NCI-H128 (cell line): ENCODE results near the gene JCAD.
"Not testable (repeated sequence)": the region's sequence is repeated elsewhere in the genome, so short reads cannot be mapped to it uniquely, and the experiment has no call there.

ENCODE experiments used
- DNase-seq: peaks from one replicate; lab custom pipeline; 2025; ENCODE audit not compliant: unreplicated experiment; lab: John Stamatoyannopoulos, UW

The JCAD gene

GRCh38 chr10:29998142-29998808, 61.1 kb downstream of the JCAD start:
- peak; percentile 41 for DNase-seq

DNA sequence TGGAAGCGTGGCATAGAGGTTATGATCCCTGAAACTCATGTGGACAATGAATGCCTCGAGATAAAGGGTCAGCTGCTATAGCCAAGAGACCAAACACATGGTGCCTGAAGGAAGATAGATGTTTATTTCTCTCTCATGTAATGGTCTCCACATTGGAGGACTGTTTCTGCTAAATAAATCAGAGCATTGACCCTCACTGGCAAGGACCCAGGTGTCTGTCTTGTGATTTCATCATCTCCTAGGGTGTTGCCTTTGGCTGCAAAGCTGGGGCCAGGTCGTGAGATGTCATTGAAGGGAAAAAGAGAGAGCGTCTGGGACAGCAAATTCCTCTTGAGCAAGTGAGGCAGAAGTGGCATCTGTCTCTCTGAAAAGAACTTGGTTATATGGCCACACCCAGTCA, 64.6 kb downstream of the JCAD start:
- no peak for DNase-seq

GRCh38 chr10:29993319-29993915, 66.0 kb downstream of the JCAD start:
- no peak for DNase-seq

GRCh38 chr10:29992914-29993313, 66.5 kb downstream of the JCAD start:
- no peak for DNase-seq

GRCh38 chr10:29991382-29991781, 68.0 kb downstream of the JCAD start:
- DNase-seq: no peak

- DNase-seq: no peak
These were observed 71.9 kb downstream of the JCAD start for GRCh38 chr10:29987471-29987870.

DNA sequence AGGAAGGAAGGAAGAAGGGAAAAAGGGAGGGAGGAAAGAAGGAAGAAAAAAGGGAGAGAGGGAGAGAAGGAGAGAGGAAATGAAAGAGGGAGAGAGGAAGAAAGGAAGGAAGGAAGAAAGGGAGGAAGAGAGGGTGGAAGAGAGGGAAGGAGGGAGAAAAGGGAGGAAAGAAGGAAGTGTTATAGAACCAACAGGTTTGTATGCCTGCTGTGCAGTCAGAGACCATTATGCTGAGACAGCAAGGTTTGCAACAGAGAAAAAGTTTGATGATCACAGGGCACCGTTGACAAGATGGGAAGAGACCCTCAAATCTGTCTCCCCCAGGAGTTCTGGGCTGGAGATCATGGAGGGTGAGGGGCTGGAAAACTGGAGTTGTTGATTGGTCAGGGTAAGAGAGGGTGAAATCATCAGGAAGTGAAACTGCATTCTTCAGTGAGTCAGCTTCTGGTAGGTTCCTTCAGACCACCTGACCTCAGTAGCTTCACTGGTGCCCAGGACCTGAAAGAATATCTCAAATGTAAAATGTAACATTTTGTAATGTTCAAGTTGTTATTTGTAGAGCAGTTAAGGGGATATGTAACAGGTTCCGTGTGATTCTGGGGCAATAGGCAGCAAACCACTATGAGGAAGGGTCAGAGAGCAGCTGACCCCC, 76.3 kb downstream of the JCAD start:
- DNase-seq: no peak

GRCh38 chr10:29981510-29981909, 77.9 kb downstream of the JCAD start:
- DNase-seq: no peak

DNA sequence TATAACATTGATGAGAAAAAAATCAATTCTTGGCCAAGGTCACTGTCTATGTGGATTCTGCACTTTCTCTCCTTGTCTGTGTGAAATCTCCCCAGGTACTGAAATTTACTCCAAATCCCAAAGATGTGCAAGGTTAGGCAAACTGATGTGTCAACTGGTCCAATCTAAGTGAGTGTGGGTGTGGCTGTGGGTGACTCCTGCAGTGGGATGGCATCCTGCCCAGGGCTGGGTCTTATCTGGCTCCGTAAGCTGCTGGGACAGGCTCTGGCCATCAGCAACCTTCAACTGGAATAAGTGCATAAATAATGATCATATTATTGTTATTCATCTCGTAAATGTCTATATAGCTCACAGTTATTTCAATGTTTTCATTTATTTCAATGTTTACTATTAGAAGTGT, 79.3 kb downstream of the JCAD start:
- no peak for DNase-seq

DNA sequence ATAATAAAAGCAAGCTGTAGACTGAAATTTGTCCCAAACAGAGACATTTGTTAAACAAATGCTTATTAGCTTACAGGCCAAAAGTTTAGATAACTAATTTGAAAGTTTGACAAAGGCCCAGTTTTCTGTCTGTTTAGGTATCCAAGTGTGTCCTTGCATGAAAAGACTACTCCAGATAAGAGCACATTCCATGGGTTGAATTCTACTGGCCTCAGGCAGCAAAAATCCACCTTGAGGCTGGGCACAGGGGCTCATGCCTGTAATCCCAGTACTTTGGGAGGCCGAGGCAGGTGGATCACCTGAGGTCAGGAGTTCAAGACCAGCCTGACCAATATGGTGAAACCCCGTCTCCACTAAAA, 80.0 kb downstream of the JCAD start:
- not testable (repeated sequence) for DNase-seq

- no peak for DNase-seq
These were observed 82.2 kb downstream of the JCAD start for GRCh38 chr10:29977171-29977570.

- no peak for DNase-seq
These were observed 83.3 kb downstream of the JCAD start for GRCh38 chr10:29976134-29976533.

- DNase-seq: no peak
These were observed 84.6 kb downstream of the JCAD start for GRCh38 chr10:29974773-29975172.

DNA sequence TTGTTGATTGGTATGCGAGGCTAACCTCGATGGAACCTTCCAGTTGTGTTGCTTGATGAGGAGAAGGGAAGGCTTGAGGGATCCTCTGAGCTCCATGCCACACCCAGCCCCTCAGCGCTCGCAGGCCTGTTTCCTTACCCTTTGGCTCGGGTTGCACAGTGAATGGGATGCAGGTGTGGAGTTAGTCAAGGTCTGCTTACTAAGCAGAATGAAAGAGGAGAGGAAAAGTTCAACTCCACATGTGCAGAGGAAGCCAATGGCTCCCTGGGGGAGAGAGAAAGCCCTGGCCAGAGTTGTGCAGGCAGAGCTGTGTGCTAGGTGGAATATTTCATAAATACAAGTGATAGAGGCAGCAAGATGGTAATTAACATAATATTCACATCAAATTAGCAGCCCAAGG, 85.5 kb downstream of the JCAD start:
- DNase-seq: no peak

- no peak for DNase-seq
These were observed 88.8 kb downstream of the JCAD start for GRCh38 chr10:29970576-29970975.

DNA sequence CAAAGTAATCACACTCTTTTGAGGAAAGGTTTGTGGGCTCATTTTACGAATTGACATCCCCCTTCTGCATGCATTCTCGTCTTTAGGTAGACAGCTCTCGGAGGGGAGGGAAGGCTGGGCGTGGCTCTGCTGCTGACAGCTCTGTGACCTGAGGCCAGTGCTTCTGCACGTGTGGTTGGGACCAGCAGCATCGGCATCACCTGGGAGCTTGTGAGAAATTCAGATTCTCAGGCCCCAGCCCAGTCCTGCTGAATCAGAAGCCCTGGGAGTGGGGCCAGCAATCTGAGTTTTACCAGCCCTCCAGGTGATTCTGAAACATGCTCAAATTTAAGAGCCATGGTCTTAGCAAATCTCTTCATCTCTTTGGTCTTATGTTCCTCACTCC, 89.4 kb downstream of the JCAD start:
- no peak for DNase-seq

DNA sequence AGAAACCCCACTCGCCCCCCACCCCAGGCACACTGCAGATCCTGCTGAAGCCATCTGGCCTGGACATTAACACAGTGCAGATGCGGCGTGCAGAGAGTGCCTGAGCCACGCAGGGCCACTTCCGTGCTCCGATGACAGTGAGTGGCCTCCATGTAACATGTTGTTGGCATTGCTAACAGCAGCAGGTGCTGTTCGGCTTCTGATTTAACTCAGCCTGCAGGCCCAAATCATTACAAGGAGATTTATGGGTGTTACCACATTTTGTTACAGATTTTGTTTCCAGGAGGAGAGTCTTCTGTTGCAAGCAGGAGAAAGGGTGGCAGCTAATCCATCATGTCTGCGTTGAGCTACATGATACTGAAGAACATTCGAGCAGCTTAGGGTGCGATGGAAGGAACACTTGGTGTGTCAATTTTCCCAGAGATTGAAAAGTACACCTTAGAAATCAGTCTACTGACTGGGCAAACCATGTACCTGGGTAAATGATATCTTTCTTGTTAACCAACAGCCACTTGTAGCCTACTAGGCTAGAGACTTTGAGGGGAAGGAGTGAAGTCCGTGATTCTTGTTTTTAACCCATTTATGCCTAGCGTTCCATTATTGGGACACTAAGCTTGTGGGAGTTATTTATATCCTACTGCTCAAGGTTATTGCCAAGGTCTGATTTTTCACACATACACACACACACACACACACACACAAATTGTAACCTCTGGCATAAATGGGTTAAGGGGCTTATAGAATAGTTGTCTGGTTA, 90.0 kb downstream of the JCAD start:
- DNase-seq: no peak

DNA sequence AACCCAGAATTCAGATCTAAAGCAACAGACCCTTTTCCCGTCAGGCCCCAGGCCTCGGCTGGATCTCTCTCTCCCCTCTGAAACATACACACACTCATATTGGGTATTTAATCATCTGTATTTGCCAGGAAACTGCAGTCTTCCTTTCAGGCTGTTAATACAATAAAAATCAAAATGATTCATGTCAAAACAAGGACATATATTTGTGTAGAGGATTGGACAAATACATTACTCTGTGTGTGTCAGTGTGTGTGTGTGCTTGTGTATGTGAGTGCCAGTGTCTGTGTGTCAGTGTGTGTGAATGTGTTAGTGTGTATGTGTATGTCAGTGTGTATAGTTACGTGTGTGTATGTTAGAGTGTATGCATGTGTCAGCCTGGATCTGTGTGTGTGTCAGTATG, 90.8 kb downstream of the JCAD start:
- no peak for DNase-seq

GRCh38 chr10:29966269-29966668, 93.1 kb downstream of the JCAD start:
- no peak for DNase-seq
